Activated T-helper 9 cell treated with anti-CD3 and anti-CD28 coated beads, Interleukin-2, amount 50 U/mL, for 16 hours (primary cell): ENCODE data around the gene KCNIP4.

ENCODE experiments used
- DNase-seq: peaks from one replicate; pipeline ENCODE4 v3.0.0-alpha.2; 2020; ENCODE audit warnings: low read depth

KCNIP4 gene

GRCh38 chr4:21457086-21457840 lies 491.3 kb downstream of the KCNIP4 start:
- DNase-seq = no peak

GRCh38 chr4:21454831-21455230 lies 493.7 kb downstream of the KCNIP4 start:
- DNase-seq = no peak

- no peak for DNase-seq
Observed at GRCh38 chr4:21454201-21454600, 494.4 kb downstream of the KCNIP4 start.

- DNase-seq = no peak
Observed at GRCh38 chr4:21452931-21453330, 495.6 kb downstream of the KCNIP4 start.

- DNase-seq = no peak
Observed at GRCh38 chr4:21451032-21451431, 497.5 kb downstream of the KCNIP4 start.

- no peak for DNase-seq
Observed at GRCh38 chr4:21450331-21450730, 498.2 kb downstream of the KCNIP4 start.

- DNase-seq = no peak
Observed at GRCh38 chr4:21447301-21448054, 501.1 kb downstream of the KCNIP4 start.

- no peak for DNase-seq
Observed at GRCh38 chr4:21420166-21420565, 528.4 kb downstream of the KCNIP4 start.

- DNase-seq = no peak
Observed at GRCh38 chr4:21415728-21416127, 532.8 kb downstream of the KCNIP4 start.

GRCh38 chr4:21413807-21414370 lies 534.7 kb downstream of the KCNIP4 start:
- no peak for DNase-seq

- no peak for DNase-seq
Observed at GRCh38 chr4:21411086-21411485, 537.5 kb downstream of the KCNIP4 start.

GRCh38 chr4:21410372-21410771 lies 538.2 kb downstream of the KCNIP4 start:
- DNase-seq = no peak

- no peak for DNase-seq
Observed at GRCh38 chr4:21387683-21388082, 560.9 kb downstream of the KCNIP4 start.

- no peak for DNase-seq
Observed at GRCh38 chr4:21386166-21386780, 562.3 kb downstream of the KCNIP4 start.

- no peak for DNase-seq
Observed at GRCh38 chr4:21385706-21386105, 562.9 kb downstream of the KCNIP4 start.

- DNase-seq = no peak
Observed at GRCh38 chr4:21384609-21385008, 564.0 kb downstream of the KCNIP4 start.

- no peak for DNase-seq
Observed at GRCh38 chr4:21380861-21381260, 567.7 kb downstream of the KCNIP4 start.

- no peak for DNase-seq
Observed at GRCh38 chr4:21377046-21377445, 571.5 kb downstream of the KCNIP4 start.

GRCh38 chr4:21376176-21376575 lies 572.4 kb downstream of the KCNIP4 start:
- DNase-seq = no peak

- DNase-seq = no peak
Observed at GRCh38 chr4:21374641-21375368, 573.8 kb downstream of the KCNIP4 start.

GRCh38 chr4:21367567-21367966 lies 581.0 kb downstream of the KCNIP4 start:
- DNase-seq = no peak

- no peak for DNase-seq
Observed at GRCh38 chr4:21366840-21367239, 581.7 kb downstream of the KCNIP4 start.
